ENCODE measurements around the gene SRPX.

DNA sequence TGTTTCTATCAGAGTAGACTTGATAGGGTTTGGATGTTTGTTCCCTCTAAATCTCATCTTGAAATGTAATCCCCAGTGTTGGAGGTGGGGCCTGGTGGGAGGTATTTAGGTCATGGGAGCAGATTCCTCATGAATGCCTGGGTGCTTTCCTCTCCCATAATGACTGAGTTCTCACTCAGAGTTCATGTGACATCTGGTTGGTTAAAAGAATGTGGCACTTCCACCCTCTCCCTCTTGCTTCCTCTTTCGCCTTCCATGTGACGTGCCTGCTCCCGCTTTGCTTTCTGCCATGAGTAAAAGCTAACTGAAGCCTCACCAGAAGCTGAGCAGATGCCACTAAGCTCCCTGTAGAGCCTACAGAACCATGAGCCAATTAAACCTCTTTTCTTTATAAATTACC lies 47.3 kb upstream of the SRPX start:
- no peak for TF ChIP-seq CTCF (IDR thresholded peaks at IDR 0.05)
- TF ChIP-seq POLR2A (IDR thresholded peaks at IDR 0.05): no peak

Data from stomach (tissue), 4 donors.